Measurements from ENCODE around the gene ZNF354B.

The ZNF354B gene

DNA sequence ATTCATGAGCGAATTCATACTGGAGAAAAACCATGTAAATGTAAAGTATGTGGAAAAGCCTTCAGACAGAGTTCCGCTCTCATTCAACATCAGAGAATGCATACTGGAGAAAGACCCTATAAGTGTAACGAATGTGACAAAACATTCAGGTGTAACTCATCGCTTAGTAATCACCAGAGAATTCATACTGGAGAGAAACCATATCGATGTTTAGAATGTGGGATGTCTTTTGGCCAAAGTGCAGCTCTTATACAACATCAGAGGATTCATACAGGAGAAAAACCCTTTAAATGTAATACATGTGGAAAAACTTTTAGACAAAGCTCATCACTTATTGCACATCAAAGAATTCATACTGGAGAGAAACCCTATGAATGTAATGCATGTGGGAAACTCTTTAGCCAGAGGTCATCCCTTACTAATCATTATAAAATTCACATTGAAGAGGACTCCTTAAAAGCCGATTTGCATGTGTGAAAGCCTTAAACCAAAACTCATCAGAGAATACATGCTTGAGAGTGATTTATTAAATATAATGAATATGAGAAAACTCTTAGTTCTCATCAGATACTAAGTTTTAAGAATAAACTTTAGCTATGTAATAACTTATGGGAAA, 24.2 kb downstream of the ZNF354B start:
- no peak for DNase-seq

DNA sequence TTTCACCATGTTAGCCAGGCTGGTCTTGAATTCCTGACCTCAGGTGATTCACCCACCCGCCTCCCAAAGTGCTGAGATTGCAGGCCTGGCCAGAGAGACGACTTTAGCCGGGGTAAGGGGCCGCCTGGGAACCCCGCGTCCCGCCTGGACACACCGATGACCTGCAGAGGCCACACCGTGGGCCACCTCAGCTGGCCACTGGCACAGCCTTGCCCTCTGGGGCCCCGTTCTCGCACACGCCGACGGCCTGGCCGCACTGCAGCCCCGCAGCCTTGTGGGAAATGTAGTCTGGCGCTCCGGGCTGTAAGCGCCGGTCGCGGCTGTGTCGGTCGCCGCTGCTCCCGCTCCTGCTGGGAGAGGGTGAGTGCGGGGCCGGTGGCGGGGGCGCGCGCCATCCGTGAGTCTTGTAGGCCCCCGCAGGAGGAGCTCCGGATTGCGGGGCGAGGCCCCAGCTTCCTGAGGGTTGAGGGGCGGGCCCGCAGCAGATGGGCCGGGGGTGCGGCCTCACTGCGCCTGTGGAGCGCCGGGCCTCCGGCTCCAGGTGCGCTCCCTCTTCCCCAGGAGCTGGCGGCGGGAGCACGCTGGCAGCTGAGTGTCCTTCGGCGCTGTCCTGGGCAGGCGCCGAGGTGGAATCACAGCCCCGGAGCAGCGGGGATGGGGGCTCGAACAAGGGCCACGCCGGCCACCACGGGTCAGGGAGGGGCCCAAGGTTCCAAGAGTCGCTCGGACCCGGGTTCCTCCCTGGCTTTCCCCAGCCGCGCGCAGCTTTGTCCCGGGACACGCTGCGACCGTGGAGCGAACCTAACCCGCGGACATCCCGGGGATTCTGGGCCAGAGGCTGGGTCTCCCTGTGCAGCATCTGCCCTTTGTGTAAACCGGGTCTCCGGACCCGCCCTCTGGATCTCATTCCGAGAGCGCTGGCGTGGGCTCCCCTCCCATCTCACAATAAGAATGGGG, 36.1 kb downstream of the ZNF354B start, which contains the start of gene ZFP2:
Gene ZFP2 (plus strand): TSS at position 299 of the 957 bp plus-strand sequence. CDS start 35,401 bp downstream, outside the sequence.
- peak; percentile 5 to 33 for DNase-seq

DNA sequence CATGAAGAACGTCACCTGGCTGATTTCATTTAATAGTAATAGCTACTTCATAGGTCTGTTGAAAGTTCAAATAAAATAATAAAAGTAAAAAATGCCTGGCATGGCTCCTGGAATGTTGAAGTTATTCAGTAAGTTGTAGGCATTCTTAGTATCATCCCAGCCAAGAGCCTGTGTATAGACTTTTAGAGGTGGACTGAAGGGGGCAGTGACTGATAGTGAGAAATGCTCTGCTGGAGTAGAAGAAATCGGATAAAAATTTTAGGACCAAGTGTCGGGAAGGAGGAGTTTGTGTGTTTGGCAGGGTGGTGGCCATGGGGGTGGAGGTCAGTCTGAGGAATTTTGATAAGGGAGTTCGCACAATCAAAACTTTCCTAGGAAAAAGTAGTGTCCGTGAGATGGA, 39.5 kb downstream of the ZNF354B start:
- no peak for DNase-seq

DNA sequence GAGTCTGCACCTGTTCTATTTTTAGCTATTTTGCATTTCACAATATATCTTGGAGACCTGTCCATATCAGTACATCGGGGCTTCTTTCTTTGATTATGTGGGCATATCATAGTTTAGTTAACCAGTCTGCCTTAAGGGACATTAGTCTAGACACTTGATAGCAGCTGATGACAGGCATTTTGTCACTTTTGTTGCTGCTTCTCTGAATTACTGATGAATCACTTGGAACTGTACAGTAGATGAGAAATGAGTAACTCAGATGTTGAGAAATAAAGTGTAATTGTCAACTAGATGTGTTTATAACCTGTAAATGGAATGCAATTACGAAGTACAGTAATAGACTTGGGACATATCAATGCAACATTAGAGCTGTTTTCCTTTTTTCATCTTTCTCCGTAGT, 43.1 kb downstream of the ZNF354B start:
- no peak for DNase-seq

DNA sequence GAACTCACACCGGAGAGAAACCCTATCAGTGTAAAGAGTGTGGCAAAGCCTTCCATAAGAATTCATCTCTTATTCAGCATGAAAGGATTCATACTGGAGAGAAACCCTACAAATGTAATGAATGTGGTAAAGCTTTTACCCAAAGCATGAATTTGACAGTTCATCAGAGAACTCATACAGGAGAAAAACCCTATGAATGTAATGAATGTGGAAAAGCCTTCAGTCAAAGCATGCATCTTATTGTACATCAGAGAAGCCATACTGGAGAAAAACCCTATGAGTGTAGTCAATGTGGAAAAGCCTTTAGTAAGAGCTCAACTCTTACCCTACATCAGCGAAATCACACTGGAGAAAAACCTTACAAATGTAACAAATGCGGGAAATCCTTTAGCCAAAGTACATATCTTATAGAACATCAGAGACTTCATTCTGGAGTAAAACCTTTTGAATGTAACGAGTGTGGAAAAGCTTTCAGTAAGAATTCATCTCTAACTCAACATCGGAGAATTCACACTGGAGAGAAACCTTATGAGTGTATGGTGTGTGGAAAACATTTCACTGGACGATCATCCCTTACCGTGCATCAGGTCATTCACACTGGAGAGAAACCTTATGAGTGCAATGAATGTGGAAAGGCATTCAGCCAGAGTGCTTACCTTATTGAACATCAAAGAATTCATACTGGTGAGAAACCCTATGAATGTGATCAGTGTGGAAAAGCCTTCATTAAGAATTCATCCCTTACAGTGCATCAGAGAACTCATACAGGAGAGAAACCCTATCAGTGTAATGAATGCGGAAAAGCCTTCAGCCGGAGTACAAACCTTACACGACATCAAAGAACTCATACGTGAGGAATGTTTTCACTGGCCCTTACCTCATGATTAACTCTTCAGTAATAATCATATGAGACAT, 72.3 kb downstream of the ZNF354B start:
- no peak for DNase-seq
